Lower leg skin (tissue), 4 donors: ENCODE data around the gene ZNF180. TPM values are rescaled to one million over a fixed set of nuclear protein-coding genes. Genes with fewer than 3 reads are reported as not detected.
"Not testable (repeated sequence)": the region's sequence is repeated elsewhere in the genome, so short reads cannot be mapped to it uniquely, and the experiment has no call there.

Experiments used
- DNase-seq, 2 donors: peaks; one replicate each; pipeline ENCODE4 v3.0.0-alpha.2; 2019; ENCODE audit warnings: low spot score in 2 of 2
- H3K4me3 ChIP-seq: fragments of 200-600 bp; sonication (generic); 2 replicates; pipeline ENCODE4 v1.5.1; 2017; ENCODE audit warnings: mild to moderate bottlenecking, low read depth; ENCODE audit not compliant: poor library complexity, severe bottlenecking
- CTCF ChIP-seq, 3 donors: fragments of 450-650 bp; IDR thresholded peaks; one replicate each; pipeline ENCODE4 v1.5.1; 2016; ENCODE audit warnings: antibody characterized with exemption in 3 of 3, mild to moderate bottlenecking in 3 of 3, moderate library complexity in 2 of 3
- POLR2A ChIP-seq, 2 donors: fragments of 450-650 bp; IDR thresholded peaks; one replicate each; pipeline ENCODE4 v1.6.1; 2016 to 2017; ENCODE audit warnings: antibody characterized with exemption in 2 of 2, mild to moderate bottlenecking in 1 of 2, moderate library complexity in 1 of 2
- WGBS, 2 donors: methylation state at CpG; one replicate each; pipeline ENCODE4 v1.1.5; 2018; 5-methylcytosine and 5-hydroxymethylcytosine counted together
- intact Hi-C: fragments of 100-400 bp; cut with DNase I; formaldehyde crosslinking; loops from one replicate; pipeline ENCODE4 v1.15.0; 2023; ENCODE audit warnings: low total_unique reads
- total RNA-seq, 4 donors: library from RNA; depleted of rRNA; stranded (reverse); fragments of >200 nt; gene quantifications; one replicate each; pipeline ENCODE4 v1.1.0, GENCODE V29; 2016

Gene ZNF180
- total RNA-seq, 4 donors from 2014 or later, result 9.1 to 48.2 (median 12.0) TPM

GRCh38 chr19:44496711-44497110, 3.6 kb downstream of the ZNF180 start:
- no peak overlapping the region for H3K4me3 ChIP-seq
- 98 to 100% methylated on average over 1 of the region's 1 CpG for WGBS, 2 donors
- no peak for DNase-seq
- intact Hi-C loops, result no loop called here
- TF ChIP-seq POLR2A (IDR thresholded peaks at IDR 0.05), result no peak
- TF ChIP-seq CTCF (IDR thresholded peaks at IDR 0.05), result no peak

GRCh38 chr19:44476559-44477408, 23.5 kb downstream of the ZNF180 start:
- DNase-seq, result no peak
- H3K4me3 ChIP-seq, result no peak overlapping the region
- intact Hi-C loops, result no loop called here
- no peak for TF ChIP-seq CTCF (IDR thresholded peaks at IDR 0.05)
- TF ChIP-seq POLR2A (IDR thresholded peaks at IDR 0.05), result no peak
- WGBS, 2 donors, result 81 to 94% methylated on average over 7 of the region's 7 CpGs

- H3K4me3 ChIP-seq, intact Hi-C loops, DNase-seq: not testable (repeated sequence)
- WGBS, 2 donors, result 63 to 76% methylated on average over 5 of the region's 5 CpGs
These were observed 31.6 kb downstream of the ZNF180 start for GRCh38 chr19:44468730-44469129.

GRCh38 chr19:44462600-44463286, 37.6 kb downstream of the ZNF180 start:
- DNase-seq, H3K4me3 ChIP-seq, intact Hi-C loops: not testable (repeated sequence)
- 45 to 52% methylated on average over 3 of the region's 3 CpGs for WGBS, 2 donors

- intact Hi-C loops, DNase-seq, H3K4me3 ChIP-seq: not testable (repeated sequence)
- 96% methylated on average over 8 of the region's 13 CpGs; no CpG with 5 or more reads in 1 of the 2 donors for WGBS, 2 donors
These were observed 44.3 kb downstream of the ZNF180 start for GRCh38 chr19:44456016-44456415.

GRCh38 chr19:44455100-44455499, 45.2 kb downstream of the ZNF180 start:
- H3K4me3 ChIP-seq, result no peak overlapping the region
- TF ChIP-seq CTCF (IDR thresholded peaks at IDR 0.05) (no peak), POLR2A (IDR thresholded peaks at IDR 0.05) (no peak)
- intact Hi-C loops, result no loop called here
- DNase-seq, result no peak
- 69 to 83% methylated on average over 4 of the region's 4 CpGs for WGBS, 2 donors

GRCh38 chr19:44452367-44452766, 48.0 kb downstream of the ZNF180 start:
- WGBS, 2 donors, result 90 to 93% methylated on average over 4 of the region's 4 CpGs
- intact Hi-C loops, result no loop called here
- TF ChIP-seq CTCF (IDR thresholded peaks at IDR 0.05) (no peak), POLR2A (IDR thresholded peaks at IDR 0.05) (no peak)

More at GRCh38 chr19:44452367-44452766, 48.0 kb downstream of the ZNF180 start:
- DNase-seq, result no peak
- H3K4me3 ChIP-seq, result no peak overlapping the region
